Limb (tissue), 2 donors: ENCODE results near the gene FBXW7.
A peak's percentile ranks its signal among the peaks of the same experiment; 100 is the strongest.
"Not testable (repeated sequence)": the region's sequence is repeated elsewhere in the genome, so short reads cannot be mapped to it uniquely, and the experiment has no call there.

ENCODE experiments used
- DNase-seq, 2 donors: peaks; one replicate each; pipeline ENCODE4 v3.0.0-alpha.2; 2016; ENCODE audit errors: extremely low spot score in 2 of 2

Gene FBXW7

DNA sequence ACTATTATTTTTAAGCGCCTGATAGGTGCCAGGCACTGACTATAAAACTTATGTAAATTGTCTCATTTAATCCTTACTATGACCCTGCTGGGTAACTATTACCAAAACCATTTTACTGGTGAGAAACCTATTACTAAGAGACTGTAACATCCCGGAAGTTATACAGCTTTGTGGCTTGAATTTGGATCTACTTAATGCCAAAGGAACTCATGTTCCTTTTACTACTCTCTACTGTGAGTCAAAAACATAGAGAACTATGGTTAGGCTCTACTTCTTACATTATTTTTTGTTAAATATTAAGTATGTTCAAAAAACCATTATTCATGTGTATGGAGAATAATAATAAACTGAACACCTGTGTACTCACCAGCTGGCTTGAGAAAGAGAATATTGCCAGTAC lies 14.8 kb upstream of the FBXW7 start:
- DNase-seq: not testable (repeated sequence)

DNA sequence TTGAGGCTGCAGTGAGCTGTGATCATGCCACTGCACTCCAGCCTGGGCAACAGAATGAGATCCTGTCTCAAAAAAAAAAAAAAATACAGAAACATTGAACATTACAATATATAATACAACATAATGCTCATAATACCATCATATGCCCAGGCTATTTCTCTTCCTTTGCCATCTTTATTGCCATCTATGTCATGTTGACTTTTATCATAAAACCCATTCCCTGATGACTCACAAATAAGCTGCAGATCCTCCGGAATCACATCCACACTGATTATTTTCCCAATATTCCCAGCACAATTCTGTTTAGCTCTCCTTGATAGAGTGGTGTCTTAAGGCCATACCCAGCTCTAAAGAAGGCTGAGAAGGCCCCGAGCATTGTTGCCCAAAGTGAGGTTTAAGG lies 9.2 kb upstream of the FBXW7 start:
- no peak for DNase-seq

DNA sequence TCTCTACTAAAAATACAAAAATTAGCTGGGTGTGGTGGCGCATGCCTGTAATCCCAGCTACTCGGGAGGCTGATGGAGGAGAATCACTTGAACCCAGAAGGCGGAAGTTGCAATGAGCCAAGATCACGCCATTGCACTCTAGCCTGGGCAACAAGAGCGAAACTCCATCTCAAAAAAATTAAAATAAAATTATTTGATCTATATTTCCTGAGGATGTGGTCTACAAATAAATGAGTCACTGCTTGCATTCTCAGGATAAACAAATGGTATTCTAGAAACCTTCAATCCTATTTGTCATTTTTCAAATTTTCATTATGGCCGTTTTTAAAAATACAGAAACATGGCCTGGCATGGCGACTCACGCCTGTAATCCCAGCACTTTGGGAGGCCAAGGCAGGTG lies 8.6 kb upstream of the FBXW7 start:
- DNase-seq: not testable (repeated sequence)

DNA sequence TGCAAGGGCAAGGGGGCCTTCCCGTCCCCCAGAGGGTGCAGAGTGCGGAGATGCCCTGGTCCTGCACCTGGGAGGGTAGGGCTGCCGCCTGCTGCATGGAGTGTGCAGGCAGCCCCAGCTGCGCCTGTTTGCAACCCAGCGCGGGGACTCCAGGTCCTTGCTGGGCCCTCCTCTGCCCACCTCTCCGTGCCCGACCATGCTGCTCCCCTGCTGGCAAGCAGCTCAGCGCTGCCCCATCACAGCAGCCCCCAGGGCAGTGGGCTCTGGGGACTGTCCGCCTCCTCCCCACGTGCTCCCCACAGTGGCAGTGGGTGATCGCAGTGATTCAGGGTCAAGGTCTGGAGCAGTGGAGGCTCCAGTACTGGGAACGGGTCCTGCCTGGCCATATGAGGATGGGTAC lies 5.0 kb upstream of the FBXW7 start:
- DNase-seq: no peak

DNA sequence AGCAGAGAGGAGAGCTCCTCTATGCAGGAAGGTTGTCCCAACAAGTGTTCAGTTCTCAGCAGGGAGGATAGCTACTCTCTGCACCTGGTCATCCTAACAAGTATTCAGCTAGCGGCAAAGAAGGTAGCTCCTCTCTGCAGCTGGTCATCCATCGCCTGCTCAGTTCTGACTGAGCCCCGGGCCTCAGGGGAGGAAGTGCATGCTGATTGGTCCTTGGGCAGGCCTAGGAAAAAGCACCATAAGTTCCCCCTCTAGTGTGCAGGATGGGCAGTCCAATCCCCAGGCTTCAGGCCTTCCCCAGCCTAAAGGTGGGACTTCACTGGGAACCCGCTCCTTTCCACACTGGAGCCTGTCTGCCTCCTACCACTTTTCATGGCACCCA lies 4.4 kb upstream of the FBXW7 start:
- no peak for DNase-seq

DNA sequence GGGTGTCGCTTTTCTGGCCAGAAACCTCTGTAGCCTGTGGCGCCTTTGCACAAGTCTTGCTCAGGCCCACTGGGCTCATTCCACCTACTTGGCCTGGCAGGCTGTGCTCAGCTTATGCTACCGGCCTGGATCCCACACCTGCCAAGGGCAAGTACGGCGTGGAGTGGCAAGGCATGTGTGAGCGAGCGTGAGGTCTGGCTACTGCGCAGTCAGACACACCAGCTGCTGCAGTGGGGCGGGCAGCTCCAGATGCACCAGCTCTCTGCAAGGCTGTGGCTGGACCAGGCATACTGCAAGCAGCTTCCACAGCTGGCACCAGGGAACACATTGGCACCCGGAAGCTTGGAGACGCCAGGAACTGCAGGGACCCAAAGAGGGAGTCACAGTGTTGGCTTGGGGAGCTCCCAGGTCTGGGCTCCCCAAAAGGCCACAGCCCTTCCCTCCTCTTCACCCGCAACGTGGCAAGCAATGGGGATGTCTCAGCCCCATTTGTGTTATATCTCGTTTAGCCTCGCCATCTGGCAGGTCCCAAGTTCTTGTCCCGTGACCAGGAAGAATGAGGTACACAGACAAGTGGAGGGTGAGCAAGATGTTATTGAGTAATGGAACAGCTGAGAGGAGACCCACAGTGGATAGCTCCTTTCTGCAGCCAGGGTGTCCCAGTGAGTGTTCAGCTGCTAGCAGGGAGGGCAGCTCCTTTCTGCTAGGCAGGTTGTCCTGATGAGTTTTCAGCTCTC lies 3.8 kb upstream of the FBXW7 start:
- DNase-seq: no peak

DNA sequence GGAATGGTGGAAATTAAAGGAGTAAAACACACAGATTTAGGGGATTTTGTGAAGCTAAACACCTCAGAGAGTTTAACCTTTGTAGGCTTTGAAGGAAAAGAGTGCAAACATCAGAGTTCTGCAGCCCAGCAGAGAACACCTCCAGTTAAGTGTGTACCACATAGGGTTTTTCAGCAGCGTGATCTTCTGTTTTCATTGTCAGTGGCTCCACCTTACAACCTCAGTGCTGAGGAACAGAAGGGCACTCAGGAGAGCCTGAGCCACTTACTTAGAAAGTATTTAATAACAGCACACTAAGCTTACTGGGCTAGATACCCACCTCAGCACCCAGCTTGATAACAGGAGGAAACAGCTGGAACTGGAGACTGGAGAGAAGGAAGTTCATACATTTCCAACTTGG lies 2.0 kb upstream of the FBXW7 start:
- DNase-seq: no peak

DNA sequence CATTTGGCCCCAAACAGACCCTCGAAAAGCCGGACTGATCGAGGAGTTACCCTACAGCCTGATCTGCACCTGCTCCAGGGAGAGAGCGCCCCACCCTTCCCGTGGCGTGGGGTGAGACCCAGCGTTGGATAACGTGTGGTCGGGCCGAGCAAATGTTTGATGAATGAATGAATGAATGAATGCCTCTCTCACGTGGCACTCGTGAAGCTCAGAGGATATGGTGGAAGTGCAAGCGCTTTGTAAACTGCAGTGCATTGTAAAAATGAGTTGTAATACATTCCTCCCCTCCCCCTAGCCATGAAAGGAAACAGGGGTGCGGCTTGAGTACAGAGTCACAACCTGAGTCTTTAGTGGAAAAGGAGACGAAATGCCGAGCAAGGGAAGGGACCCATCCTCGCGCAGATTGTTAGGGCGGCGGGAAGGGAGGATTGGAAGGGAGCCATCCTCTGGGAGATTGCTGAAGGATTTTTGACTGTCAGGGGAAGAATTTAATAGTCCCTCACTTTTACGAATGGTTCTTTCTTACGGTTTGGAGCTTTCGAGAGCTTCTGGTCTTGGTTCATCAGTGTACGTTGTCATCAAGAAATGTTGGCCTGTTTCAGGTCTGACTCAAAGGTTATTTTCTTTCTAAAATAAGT lies 772 bp upstream of the FBXW7 start:
- no peak for DNase-seq

DNA sequence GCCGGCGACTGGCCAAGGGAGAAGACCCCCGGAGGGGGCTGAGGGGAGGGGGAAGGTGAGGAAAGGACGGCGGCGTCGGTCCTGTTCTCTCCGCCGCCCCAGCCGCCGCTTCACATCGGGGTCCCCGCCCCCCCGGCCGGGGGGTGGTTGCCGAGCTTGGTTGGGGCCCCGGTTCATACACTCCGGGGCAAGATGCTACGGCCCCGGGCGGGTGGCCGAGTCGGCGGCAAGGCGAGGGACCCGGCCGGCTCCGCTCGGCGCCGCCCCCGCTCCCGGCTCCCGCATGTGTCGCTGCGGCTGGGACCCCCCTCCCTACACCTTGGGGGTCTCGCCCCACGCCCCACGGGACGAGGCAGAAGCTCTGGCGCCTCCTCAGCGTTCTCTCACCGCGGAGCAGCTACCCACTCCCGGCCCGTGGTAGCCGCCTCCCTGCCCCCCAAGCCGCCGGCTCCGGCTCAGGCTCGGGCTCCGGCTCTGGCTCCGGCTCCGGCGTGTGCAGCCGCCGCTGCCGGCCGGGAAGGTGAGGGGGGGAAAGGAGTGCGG lies 461 bp downstream of the FBXW7 start:
- DNase-seq: peak; percentile 2 to 59

DNA sequence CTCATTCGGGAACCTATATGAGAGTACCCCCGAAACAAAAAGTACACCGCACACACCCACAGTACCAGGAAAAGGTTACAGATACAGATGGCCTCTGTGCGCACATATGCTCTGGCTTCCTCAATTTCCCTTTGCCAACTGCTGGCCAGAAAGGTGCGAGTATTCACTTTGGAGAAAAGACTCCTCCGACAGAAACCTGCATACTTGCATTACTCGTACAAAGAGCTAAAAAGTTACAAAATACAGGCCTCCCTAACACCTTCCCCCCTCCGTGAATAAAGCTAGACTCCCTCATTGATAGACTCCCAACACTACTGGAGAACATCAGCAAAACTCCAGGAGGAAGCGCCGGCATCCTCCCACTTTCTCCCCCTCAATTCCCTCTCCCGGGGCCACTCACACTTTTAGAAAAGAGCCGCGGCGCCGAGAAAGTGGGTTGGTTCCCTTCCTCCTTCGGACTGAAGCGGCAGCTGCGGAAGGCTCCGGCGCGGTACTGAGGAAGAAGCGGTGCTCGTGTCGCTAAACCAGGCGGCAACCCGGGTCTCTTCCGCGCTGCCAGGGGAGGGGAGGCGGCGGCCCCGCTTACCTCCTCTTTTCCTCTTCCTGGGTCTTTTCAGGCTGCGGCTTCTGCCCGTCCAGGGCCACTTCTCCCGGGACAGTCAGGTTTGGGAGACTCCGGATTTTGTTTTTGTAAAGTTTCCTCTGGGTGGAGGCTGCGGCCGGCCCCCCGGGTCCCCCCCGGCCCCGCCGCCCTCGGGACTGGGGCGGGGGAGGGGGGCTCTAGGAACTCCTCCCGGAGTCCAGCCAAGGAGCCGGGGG lies 1.1 kb downstream of the FBXW7 start:
- DNase-seq: peak in 1 of 2 donors; percentile 55

DNA sequence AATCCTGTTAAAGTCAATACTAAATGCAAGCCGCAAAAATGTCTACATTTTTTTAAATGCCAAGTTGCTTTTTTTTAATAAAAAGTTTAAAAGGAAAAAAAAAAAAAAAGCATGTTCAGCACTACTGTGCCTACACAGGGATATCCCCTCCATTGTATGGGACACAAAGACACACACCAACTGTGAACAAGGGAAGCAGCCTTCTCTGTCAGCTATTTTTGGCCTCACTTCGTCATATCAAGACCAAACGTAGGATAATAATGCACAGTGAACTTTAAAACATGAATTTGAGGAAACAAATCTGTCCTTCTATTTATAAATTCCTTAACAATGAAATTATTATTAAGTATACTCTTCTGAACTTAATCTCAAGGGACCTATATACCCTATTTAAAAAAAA lies 4.4 kb downstream of the FBXW7 start:
- no peak for DNase-seq

DNA sequence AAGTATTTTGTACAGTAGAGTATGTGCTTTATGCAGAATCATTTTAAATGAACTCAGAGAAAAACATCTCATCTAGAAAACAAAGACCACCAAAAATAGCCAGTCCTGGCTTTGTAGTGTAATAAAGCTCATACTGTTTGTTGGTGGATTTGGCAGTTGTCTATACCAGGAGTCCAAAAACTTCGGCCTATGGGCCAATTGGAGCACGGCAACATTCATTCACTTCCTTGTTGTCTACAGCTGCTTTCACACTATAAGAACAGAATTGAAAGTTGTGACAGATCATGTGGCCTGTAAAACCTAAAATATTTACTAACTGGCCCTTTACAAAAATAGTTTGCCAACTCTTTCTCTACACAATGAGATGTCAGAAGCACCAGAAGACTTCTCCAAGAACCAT lies 5.3 kb downstream of the FBXW7 start:
- DNase-seq: no peak

DNA sequence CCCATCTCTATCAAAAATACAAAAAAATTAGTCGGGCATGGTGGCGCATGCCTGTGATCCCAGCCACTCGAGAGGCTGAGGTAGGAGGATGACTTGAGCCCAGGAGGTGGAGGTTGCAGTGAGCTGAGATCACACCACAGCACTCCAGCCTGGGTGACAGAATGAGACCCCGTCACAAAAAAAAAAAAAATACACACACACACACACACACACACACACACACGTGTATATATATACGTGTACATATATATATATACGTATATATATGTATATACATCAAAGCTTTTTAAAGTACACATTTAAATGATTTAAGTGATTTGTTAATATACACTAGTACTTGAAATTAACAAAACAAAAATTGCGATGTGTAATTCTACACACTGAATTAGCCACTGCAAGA lies 6.0 kb downstream of the FBXW7 start:
- DNase-seq: no peak

DNA sequence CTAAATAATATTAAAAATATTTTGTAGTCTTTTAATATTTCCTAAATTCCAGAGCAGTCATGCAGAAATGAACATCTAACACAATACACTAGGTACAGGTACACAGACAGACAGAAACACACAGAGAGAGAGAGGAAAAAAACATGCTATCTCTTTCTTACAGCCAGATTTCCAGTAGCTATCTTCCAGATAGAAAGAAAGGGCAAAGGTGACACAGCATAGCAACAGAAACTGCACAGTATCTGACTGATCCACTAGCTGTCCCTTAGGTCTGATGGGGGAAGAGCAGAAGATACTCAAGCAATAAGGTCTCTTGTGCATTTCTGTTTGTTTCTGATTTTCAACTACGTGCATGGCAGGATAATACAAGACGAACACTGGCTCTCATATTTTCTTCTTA lies 7.8 kb downstream of the FBXW7 start:
- no peak for DNase-seq

DNA sequence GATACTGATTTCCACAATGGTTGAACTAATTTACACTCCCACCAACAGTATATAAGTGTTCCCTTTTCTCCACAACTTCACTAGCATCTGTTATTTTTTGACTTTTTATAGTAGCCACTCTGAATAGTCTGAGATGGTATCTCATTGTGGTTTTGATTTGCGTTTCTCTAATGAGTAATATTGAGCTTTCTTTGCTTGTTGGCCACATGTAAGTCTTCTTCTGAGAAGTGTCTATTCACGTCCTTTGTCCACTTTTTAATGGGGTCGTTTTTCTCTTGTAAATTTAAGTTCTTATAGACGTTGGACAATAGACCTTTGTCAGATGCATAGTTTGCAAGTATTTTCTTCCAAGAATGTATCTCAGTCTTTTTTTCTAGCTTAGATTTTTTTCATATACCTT lies 10.0 kb downstream of the FBXW7 start:
- DNase-seq: no peak

DNA sequence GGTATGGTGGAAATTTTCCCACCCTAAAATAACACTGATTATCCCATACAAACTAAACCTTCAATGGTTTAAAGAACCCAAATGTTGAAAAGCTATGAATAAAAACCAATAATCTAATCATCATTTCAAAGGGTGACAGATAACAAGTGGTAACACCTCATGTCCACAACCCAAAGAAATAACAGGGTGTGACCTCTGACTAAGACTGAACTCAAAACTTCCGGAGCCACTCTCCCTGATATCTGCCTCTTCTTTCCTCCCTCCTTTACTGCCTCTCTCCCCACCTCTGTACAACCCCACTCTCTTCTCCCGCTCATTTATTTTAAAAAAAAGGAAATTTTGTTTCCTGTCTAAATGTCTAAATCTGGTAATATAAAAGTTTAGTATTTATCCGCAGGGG lies 11.5 kb downstream of the FBXW7 start:
- DNase-seq: no peak

DNA sequence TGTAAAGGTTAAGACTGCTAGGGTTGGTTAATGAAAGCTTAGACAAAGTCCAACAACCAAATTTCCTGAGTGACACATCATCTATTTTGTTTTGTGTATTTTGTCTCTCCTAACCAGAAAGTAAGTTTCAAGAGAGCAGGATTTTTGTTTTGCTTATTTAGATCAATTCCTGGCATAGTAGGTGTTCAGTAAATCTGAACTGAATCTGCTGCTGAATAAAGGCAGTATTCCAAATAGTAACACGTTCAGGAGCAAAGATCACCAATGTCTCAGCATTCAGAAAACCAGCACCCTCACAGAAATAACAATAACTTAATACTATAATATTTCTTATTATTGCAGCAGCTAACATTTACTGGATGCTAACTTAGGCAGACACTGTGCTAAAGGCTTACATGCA lies 12.2 kb downstream of the FBXW7 start:
- no peak for DNase-seq

DNA sequence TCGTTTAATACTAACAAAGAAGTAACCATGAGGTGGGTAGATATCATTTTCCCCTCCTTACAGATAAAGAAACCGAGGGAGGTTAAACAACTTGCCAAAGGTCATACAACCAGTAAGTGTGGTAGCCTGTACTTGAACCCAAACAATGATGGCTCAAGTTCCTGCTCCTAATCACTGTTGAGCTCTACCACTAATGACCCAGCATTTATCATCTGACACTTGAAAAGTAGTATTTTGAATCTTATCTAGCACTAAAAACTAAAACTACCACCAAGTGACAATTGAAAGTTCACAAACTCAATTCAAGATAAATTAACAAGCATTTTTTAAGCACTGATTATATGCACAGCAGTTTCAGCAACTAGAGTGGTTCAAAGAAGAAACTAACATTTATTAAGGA lies 13.1 kb downstream of the FBXW7 start:
- no peak for DNase-seq

DNA sequence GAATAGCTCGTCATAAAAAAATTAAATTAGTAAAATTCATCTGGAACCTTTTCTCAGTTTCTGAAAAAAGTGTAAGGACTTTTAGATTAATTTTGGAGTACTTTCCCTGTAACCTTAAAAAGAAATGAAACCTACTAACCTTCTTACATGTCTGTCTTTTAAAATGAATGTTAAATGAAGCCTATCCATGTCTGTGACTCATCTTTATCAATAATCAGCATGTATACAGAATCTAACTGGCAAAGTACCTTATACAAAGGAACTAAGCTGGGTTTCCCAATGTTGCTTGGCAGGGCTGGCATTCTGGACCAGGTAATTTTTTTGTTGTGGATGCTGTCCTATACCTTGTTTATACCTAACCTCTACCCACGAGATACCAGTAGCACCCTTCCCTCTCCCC lies 13.6 kb downstream of the FBXW7 start:
- no peak for DNase-seq

DNA sequence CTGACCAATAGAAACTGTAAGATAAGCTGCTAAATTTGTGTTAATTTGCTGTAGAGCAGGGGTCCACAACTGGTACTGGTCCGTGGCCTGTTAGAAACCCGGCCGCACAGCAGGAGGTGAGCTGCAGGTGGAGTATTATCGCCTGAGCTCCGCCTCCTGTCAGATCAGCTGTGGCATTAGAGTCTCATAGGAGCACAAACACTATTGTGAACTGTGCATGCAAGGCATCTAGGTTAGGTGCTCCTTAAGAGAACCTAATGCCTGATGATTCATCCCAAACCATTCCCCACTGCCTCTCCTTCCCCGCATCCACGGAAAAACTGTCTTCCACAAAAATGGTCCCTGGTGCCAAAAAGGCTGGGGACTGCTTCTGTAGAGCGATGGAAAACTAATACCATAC lies 19.7 kb downstream of the FBXW7 start:
- no peak for DNase-seq

DNA sequence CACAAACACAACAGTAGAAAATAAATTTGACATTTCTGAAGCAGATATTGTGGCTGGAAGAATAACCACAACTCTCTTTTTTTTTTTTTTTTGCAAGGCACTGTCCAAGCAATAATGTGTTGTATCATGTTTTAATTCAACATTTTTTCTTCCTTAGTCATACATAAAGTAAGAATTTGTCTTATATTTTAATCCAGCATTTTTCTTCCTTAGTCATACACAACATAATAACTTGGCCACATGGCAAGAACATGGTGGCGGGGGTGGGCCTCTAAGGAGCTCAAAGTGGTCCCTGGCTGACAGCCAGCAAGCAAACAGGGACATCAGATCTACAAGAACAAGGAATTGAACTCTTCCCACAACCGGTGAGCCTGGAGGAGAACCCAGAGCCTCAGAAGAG lies 20.2 kb downstream of the FBXW7 start:
- no peak for DNase-seq

DNA sequence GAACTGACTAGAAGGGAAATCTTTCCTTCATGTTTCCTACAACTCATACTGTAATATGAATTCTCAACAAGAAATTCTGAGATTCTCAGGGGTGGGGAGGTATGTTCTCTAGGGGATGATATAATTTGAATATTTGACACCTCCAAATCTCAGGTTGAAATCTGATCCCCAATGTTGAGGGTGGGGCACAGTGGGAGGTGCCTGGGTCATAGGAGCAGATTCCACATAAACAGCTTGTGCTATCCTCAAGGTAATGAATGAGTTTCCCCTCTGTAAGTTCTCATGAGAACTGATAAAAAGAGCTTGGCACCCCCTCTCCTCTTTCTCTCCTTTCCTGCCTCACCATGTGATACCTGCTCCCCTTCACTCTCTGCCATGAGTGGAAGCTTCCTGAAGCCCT lies 21.5 kb downstream of the FBXW7 start:
- DNase-seq: no peak
